ENCODE results near the gene KRTAP21-1. TPM values are rescaled to one million over a fixed set of nuclear protein-coding genes. Genes with fewer than 3 reads are reported as not detected.

Gene KRTAP21-1
- total RNA-seq, 1 donor from 2014 or later, result not detected

DNA sequence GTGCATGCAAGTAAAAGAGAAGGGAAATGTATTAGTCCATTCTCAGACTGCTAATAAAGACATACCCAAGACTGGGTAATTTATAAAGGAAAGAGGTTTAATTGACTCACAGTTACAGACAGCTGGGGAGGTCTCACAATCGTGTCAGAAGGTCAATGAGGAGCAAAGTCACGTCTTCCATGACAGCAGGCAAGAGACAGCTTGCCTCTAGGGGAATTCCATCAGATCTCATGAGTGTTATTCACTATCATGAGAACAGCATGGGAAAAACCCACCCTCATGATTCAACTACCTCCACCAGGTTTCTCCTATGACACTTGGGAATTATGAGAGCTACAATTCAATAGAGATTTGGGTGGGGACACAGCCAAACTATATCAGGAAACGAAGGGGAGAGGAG lies 44.7 kb downstream of the KRTAP21-1 start:
- DNase-seq (no peak), ATAC-seq (no peak)
- H3K9me3 ChIP-seq, result no peaks in the 10 kb centered on the region
- no peaks in the 10 kb centered on the region for H3K27me3 ChIP-seq (ENCODE audit: low read depth)
- H3K4me3 ChIP-seq, result no peak overlapping the region
- TF ChIP-seq CTCF (IDR thresholded peaks at IDR 0.05), result no peak
- H3K4me1 ChIP-seq, result no peaks in the 10 kb centered on the region
- H3K36me3 ChIP-seq, result no peaks in the 10 kb centered on the region
- intact Hi-C loops (cut with DNase I), result no loop called here
- no peak overlapping the region for H3K27ac ChIP-seq

DNA sequence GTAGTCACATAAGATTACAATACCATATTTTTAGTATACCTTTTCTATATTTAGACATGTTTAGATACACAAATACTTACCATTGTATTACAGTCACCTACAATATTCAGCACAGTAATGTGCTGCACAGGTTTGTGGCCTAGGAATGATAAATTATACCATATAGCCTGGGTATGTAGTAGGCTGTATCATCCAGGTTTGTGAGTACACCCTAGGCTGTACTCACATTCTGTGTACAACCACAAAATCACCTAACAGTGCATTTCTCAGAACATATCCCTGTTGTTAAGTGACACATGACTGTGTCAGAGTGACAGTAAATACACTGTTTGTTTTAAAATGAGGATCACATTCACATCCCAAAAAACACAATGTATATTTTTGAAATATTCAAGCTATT lies 47.8 kb downstream of the KRTAP21-1 start:
- H3K4me3 ChIP-seq, result no peak overlapping the region
- intact Hi-C loops (cut with DNase I), result no loop called here
- no peaks in the 10 kb centered on the region for H3K36me3 ChIP-seq
- no peaks in the 10 kb centered on the region for H3K4me1 ChIP-seq
- H3K27ac ChIP-seq, result no peak overlapping the region
- no peaks in the 10 kb centered on the region for H3K9me3 ChIP-seq
- ATAC-seq (no peak), DNase-seq (no peak)
- no peak for TF ChIP-seq CTCF (IDR thresholded peaks at IDR 0.05)
- no peaks in the 10 kb centered on the region for H3K27me3 ChIP-seq (ENCODE audit: low read depth)

Other genes with a start within 250 kb of the KRTAP21-1 start
- not detected for gene KRTAP19-6, start 213.6 kb downstream of the KRTAP21-1 start, total RNA-seq
- not detected for gene KRTAP19-7, start 194.1 kb downstream of the KRTAP21-1 start, total RNA-seq
- gene KRTAP22-2, start 165.0 kb downstream of the KRTAP21-1 start, total RNA-seq, result not detected
- not detected for gene KRTAP6-3, start 163.0 kb downstream of the KRTAP21-1 start, total RNA-seq
- gene KRTAP6-2, start 156.5 kb downstream of the KRTAP21-1 start, total RNA-seq, result not detected
- not detected for gene KRTAP22-1, start 154.3 kb downstream of the KRTAP21-1 start, total RNA-seq
- gene KRTAP6-1, start 141.5 kb downstream of the KRTAP21-1 start, total RNA-seq, result not detected
- gene KRTAP20-1, start 139.0 kb downstream of the KRTAP21-1 start, total RNA-seq, result not detected
- not detected for gene KRTAP20-4, start 134.8 kb downstream of the KRTAP21-1 start, total RNA-seq
- not detected for gene KRTAP20-2, start 120.2 kb downstream of the KRTAP21-1 start, total RNA-seq
- gene KRTAP20-3, start 112.6 kb downstream of the KRTAP21-1 start, total RNA-seq, result not detected
- gene KRTAP21-3, start 36.7 kb downstream of the KRTAP21-1 start, total RNA-seq, result not detected
- not detected for gene KRTAP21-2, start 8.2 kb downstream of the KRTAP21-1 start, total RNA-seq
- not detected for gene KRTAP8-1, start 57.8 kb upstream of the KRTAP21-1 start, total RNA-seq
- not detected for gene KRTAP7-1, start 74.3 kb upstream of the KRTAP21-1 start, total RNA-seq
- gene KRTAP11-1, start 126.2 kb upstream of the KRTAP21-1 start, total RNA-seq, result not detected

Data from lower lobe of right lung (tissue), 2 donors.